Suprapubic skin (tissue), 4 donors: Measurements from ENCODE around the gene ANK3. TPM values are rescaled to one million over a fixed set of nuclear protein-coding genes. Genes with fewer than 3 reads are reported as not detected.

Source experiments
- DNase-seq, 2 donors: peaks; one replicate each; pipeline ENCODE4 v3.0.0-alpha.2; 2019; ENCODE audit warnings: low spot score in 2 of 2
- H3K27ac ChIP-seq: fragments of 200-600 bp; sonication (generic); one replicate; pipeline ENCODE4 v1.5.1; 2019
- H3K27me3 ChIP-seq: fragments of 200-600 bp; sonication (generic); one replicate; pipeline ENCODE4 v1.5.1; 2019
- H3K36me3 ChIP-seq: fragments of 200-600 bp; sonication (generic); one replicate; pipeline ENCODE4 v1.5.1; 2019
- H3K4me1 ChIP-seq: fragments of 200-600 bp; sonication (generic); one replicate; pipeline ENCODE4 v1.5.1; 2019
- H3K4me3 ChIP-seq: fragments of 200-600 bp; sonication (generic); one replicate; pipeline ENCODE4 v1.5.1; 2019; ENCODE audit warnings: mild to moderate bottlenecking
- H3K9me3 ChIP-seq: fragments of 200-600 bp; sonication (generic); one replicate; pipeline ENCODE4 v1.5.1; 2019
- EP300 ChIP-seq: sonication (generic); formaldehyde crosslinking; IDR thresholded peaks from one replicate; pipeline ENCODE4 v1.6.1; 2017; ENCODE audit warnings: antibody characterized with exemption
- POLR2A ChIP-seq, 2 donors: fragments of 450-650 bp; IDR thresholded peaks; one replicate each; pipeline ENCODE4 v1.6.1; 2017; ENCODE audit warnings: antibody characterized with exemption in 2 of 2, mild to moderate bottlenecking in 2 of 2, moderate library complexity in 2 of 2
- POLR2AphosphoS5 ChIP-seq, 3 donors: sonication (generic); formaldehyde crosslinking; IDR thresholded peaks; one replicate each; pipeline ENCODE4 v1.6.1; 2017; ENCODE audit warnings: antibody characterized with exemption in 3 of 3
- WGBS: methylation state at CpG from one replicate; pipeline ENCODE4 v1.1.5; 2018; 5-methylcytosine and 5-hydroxymethylcytosine counted together
- total RNA-seq, 4 donors: library from RNA; depleted of rRNA; stranded (reverse); fragments of >200 nt; gene quantifications; one replicate each; pipeline ENCODE4 v1.1.0, GENCODE V29; 2016
- TF ChIP-seq, protein P1 (sequence below), 2 donors: fragments of 200-600 bp in 1 of 2; fragments of 450-650 bp in 1 of 2; sonication (generic) in 1 of 2; IDR thresholded peaks; one replicate each; pipeline ENCODE4 v1.5.1; 2016 to 2019; ENCODE audit warnings: antibody characterized with exemption in 2 of 2, mild to moderate bottlenecking in 1 of 2, moderate library complexity in 1 of 2

Gene ANK3
- total RNA-seq, 4 donors from 2014 or later: 89.1 to 191 (median 112) TPM

- Histone ChIP-seq H3K4me3 (no peak overlapping the region), H3K27me3 (no peaks in the 10 kb centered on the region), H3K4me1 (no peaks in the 10 kb centered on the region), H3K36me3 (no peaks in the 10 kb centered on the region), H3K9me3 (no peaks in the 10 kb centered on the region), H3K27ac (no peak overlapping the region)
- no peak for TF ChIP-seq POLR2AphosphoS5 (IDR thresholded peaks at IDR 0.05)
- no peak for TF ChIP-seq EP300
- no peak for TF ChIP-seq POLR2A (IDR thresholded peaks at IDR 0.05)
- TF ChIP-seq, protein P1, sequence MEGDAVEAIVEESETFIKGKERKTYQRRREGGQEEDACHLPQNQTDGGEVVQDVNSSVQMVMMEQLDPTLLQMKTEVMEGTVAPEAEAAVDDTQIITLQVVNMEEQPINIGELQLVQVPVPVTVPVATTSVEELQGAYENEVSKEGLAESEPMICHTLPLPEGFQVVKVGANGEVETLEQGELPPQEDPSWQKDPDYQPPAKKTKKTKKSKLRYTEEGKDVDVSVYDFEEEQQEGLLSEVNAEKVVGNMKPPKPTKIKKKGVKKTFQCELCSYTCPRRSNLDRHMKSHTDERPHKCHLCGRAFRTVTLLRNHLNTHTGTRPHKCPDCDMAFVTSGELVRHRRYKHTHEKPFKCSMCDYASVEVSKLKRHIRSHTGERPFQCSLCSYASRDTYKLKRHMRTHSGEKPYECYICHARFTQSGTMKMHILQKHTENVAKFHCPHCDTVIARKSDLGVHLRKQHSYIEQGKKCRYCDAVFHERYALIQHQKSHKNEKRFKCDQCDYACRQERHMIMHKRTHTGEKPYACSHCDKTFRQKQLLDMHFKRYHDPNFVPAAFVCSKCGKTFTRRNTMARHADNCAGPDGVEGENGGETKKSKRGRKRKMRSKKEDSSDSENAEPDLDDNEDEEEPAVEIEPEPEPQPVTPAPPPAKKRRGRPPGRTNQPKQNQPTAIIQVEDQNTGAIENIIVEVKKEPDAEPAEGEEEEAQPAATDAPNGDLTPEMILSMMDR (IDR thresholded peaks at IDR 0.05): no peak
- WGBS: 79% methylated on average over 5 of the region's 5 CpGs
- DNase-seq: no peak
These were observed 181.8 kb downstream of the ANK3 start for GRCh38 chr10:60207894-60208293.

GRCh38 chr10:60206735-60207134 lies 182.9 kb downstream of the ANK3 start:
- no peak overlapping the region for H3K27ac ChIP-seq
- TF ChIP-seq POLR2AphosphoS5 (IDR thresholded peaks at IDR 0.05) (no peak), POLR2A (IDR thresholded peaks at IDR 0.05) (no peak), EP300 (no peak)
- TF ChIP-seq, protein P1 (IDR thresholded peaks at IDR 0.05): no peak
- no peaks in the 10 kb centered on the region for H3K27me3 ChIP-seq
- H3K9me3 ChIP-seq: no peaks in the 10 kb centered on the region
- H3K4me3 ChIP-seq: no peak overlapping the region
- no peaks in the 10 kb centered on the region for H3K4me1 ChIP-seq
- DNase-seq: no peak
- 59% methylated on average over 4 of the region's 4 CpGs for WGBS
- H3K36me3 ChIP-seq: no peaks in the 10 kb centered on the region

DNA sequence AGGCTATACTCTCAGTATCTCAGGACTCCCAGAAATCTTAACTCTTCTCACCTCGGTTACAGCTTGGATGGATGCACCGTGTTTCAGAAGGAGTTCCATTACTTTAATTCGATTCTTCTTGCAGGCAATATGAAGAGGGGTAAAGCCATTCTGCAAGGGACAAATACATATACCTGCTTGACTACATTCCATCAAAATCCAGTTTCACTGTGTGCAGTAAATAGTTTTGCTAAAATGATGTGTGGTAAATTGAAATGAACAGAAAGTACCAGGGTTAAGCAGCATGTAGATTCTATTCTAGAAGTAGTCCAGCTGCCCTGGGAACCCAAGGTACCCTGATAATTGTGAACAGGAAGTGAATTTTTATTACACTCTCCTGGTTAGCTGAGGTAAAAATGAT lies 183.9 kb downstream of the ANK3 start:
- TF ChIP-seq, protein P1 (IDR thresholded peaks at IDR 0.05): no peak
- no peak overlapping the region for H3K4me3 ChIP-seq
- 67% methylated on average over 3 of the region's 3 CpGs for WGBS

DNA sequence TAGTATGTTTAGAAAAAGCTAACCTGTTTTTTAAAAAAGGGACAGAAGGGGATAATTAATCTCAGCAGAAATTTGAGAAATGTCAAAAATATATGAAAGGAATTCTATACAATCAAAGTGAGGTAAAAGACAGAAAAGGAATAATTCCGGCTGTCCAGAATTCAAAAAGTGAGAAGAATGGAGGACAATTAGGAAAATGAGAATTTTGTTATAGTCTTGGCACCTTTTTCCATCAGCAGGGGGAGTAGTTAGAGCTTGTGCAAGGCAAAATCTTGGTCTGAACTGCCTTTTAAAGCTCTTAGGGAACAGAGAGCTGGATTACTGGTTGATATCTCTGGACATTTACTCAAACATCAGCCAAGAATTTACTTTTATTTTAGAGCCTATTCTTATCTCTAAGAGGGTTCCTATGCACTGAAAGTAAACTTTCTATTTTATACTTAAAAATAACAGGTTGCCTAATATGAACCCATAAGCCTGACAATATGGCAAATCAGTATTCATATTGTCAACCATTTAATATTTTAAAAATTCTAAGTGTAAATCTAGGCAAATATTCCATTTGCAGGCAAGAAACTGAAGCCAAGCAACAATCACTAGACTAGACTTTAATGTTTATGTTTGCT lies 185.6 kb downstream of the ANK3 start:
- Histone ChIP-seq H3K4me3 (no peak overlapping the region), H3K27me3 (no peaks in the 10 kb centered on the region), H3K9me3 (no peaks in the 10 kb centered on the region), H3K27ac (no peak overlapping the region), H3K4me1 (peaks cover 5% of the 10 kb centered on the region), H3K36me3 (no peaks in the 10 kb centered on the region)
- DNase-seq: no peak
- TF ChIP-seq EP300: no peak
- TF ChIP-seq, protein P1 (IDR thresholded peaks at IDR 0.05): peak in 1 of 2 donors; percentile 48
- WGBS: 68% methylated on average over 1 of the region's 1 CpG

More for the DNA sequence above, 183.9 kb downstream of the ANK3 start:
- no peak for DNase-seq
- Histone ChIP-seq H3K9me3 (no peaks in the 10 kb centered on the region), H3K4me1 (no peaks in the 10 kb centered on the region), H3K27ac (no peak overlapping the region), H3K36me3 (no peaks in the 10 kb centered on the region), H3K27me3 (no peaks in the 10 kb centered on the region)

DNA sequence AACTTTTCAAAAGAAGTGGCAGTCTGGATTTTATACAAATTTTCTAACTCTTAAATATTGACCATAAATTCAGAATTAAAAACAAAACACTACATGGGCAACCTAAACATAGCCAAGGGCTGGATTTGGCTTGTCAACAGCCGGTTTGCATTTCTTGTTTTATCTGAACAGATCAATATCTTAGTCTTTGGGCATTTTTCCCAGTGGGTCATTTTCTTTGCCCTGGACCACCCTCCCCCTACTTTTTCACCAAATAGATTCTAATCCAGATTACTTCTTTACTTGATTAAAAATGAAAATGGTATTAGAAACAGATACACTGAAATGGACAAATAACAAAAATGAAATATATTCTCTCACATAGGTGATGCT lies 189.0 kb downstream of the ANK3 start:
- DNase-seq: no peak
- Histone ChIP-seq H3K4me3 (no peak overlapping the region), H3K27me3 (no peaks in the 10 kb centered on the region), H3K36me3 (peaks cover 9% of the 10 kb centered on the region), H3K27ac (no peak overlapping the region), H3K9me3 (no peaks in the 10 kb centered on the region), H3K4me1 (peaks cover 5% of the 10 kb centered on the region)
- no peak for TF ChIP-seq POLR2AphosphoS5 (IDR thresholded peaks at IDR 0.05)
- no peak for TF ChIP-seq EP300
- no peak for TF ChIP-seq POLR2A (IDR thresholded peaks at IDR 0.05)
- TF ChIP-seq, protein P1 (IDR thresholded peaks at IDR 0.05): no peak
- WGBS: 85% methylated on average over 1 of the region's 1 CpG
